ENCODE results near the gene KIF5A.

The KIF5A gene

DNA sequence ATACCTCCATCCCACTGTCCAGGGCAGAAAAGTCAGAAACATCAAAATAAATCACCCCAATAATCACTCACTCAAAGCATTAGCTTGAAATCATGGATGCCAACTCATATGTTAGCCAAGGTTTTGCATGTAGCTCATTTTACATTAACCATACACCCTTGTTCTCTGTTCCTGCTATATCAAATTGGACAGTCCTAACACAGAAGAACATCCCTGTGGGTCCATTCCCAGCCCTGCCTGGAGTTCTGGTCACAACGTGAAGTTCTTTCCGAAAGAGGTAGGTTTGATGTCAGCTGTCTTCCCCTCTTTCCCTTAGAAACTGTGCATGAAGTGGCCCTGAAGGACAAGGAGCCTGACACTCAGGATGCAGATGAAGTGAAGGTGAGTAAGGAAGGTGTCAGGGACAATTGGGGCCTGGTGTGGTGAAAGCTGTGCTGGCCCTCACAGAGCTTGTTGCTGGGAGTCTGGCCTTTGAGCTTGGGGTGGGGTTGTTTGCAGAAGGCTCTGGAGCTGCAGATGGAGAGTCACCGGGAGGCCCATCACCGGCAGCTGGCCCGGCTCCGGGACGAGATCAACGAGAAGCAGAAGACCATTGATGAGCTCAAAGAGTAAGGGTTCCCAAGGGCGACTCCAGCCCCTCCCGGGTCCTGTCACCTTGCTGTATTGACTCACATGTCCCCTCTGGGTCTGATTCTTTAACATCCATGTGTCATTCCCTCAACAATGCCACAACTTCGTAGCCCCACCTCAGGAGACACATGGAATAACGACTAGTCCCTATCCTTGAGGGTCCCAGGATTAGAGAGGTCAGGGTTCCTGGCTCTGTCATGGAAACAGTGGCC lies 26.1 kb downstream of the KIF5A start:
- no peaks in the 10 kb centered on the region for H3K27me3 Mint-ChIP-seq
- H3K9me3 Mint-ChIP-seq: no peaks in the 10 kb centered on the region
- ATAC-seq: no peak
- no peaks in the 10 kb centered on the region for H3K36me3 Mint-ChIP-seq (ENCODE audit: low read depth)
- no peaks in the 10 kb centered on the region for H3K4me1 Mint-ChIP-seq
- H3K4me3 Mint-ChIP-seq: no peak overlapping the region
- no peak for DNase-seq
- no peak overlapping the region for H3K27ac Mint-ChIP-seq

GRCh38 chr12:57576613-57577160 lies 26.8 kb downstream of the KIF5A start:
- ATAC-seq: no peak
- no peak for DNase-seq
- Mint-ChIP-seq H3K9me3 (no peaks in the 10 kb centered on the region), H3K27me3 (no peaks in the 10 kb centered on the region), H3K36me3 (ENCODE audit: low read depth) (no peaks in the 10 kb centered on the region), H3K4me3 (no peak overlapping the region), H3K4me1 (no peaks in the 10 kb centered on the region), H3K27ac (no peak overlapping the region)

DNA sequence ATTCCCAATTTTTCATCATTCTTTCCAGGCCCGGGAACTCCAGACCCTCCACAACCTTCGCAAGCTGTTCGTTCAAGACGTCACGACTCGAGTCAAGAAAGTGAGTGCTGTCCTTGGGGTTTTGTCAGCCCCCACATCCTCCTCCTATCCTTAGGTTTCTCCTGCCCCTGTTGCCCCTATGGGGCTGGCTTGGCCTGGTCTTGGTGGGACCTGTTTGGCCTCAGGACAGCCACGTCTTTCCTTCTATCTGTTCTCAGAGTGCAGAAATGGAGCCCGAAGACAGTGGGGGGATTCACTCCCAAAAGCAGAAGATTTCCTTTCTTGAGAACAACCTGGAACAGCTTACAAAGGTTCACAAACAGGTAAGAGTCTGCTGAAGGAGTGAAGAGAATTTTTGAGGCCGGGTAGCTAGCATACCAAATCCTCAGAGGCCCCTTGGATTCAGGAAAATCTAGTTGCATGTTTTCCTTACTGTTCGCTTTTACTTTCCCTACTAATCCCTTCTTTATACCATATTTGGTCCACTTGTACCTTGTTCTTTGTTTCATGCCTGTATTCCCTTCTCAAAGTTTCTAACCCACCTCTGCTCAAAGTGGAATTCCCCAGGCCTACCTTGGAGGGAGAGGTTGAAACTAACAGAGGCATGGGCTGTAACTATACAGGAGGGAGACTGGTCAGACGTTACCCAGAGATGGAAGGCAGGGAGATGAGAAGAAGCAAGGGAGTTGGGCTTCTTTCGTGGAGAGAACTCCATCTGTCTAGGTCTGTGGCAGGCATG lies 28.3 kb downstream of the KIF5A start:
- H3K36me3 Mint-ChIP-seq (ENCODE audit: low read depth): no peaks in the 10 kb centered on the region

GRCh38 chr12:57579011-57579410 lies 29.2 kb downstream of the KIF5A start:
- Mint-ChIP-seq H3K4me1 (no peaks in the 10 kb centered on the region), H3K4me3 (no peak overlapping the region), H3K36me3 (ENCODE audit: low read depth) (no peaks in the 10 kb centered on the region), H3K27me3 (peaks cover 3% of the 10 kb centered on the region), H3K9me3 (no peaks in the 10 kb centered on the region), H3K27ac (no peak overlapping the region)
- no peak for DNase-seq
- ATAC-seq: no peak

More for the DNA sequence above, 28.3 kb downstream of the KIF5A start:
- no peak overlapping the region for H3K27ac Mint-ChIP-seq
- H3K4me1 Mint-ChIP-seq: no peaks in the 10 kb centered on the region
- H3K27me3 Mint-ChIP-seq: peaks cover 2% of the 10 kb centered on the region
- DNase-seq (no peak), ATAC-seq (no peak)
- no peaks in the 10 kb centered on the region for H3K9me3 Mint-ChIP-seq
- no peak overlapping the region for H3K4me3 Mint-ChIP-seq

- ATAC-seq (no peak), DNase-seq (no peak)
- H3K4me1 Mint-ChIP-seq: no peaks in the 10 kb centered on the region
- H3K36me3 Mint-ChIP-seq (ENCODE audit: low read depth): no peaks in the 10 kb centered on the region
- no peaks in the 10 kb centered on the region for H3K9me3 Mint-ChIP-seq
- no peak overlapping the region for H3K27ac Mint-ChIP-seq
- no peak overlapping the region for H3K4me3 Mint-ChIP-seq
- peaks cover 3% of the 10 kb centered on the region for H3K27me3 Mint-ChIP-seq
These were observed 30.0 kb downstream of the KIF5A start for GRCh38 chr12:57579677-57580465.

DNA sequence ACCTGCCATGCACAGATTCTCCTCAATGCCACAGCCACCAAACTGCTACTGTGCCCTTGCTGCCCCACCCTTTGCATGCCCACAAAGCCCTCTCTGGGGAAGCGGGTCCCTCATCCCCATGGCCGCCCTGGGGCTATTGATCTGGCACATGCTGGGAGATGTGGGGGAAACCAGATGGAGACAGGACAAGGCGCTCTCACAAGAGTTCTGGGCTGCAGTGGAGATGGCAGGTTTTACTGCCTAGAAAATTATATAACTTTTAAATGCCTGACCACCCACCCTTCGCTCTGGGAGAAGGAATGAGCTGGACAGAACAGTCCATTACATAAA lies 30.6 kb downstream of the KIF5A start:
- H3K27ac Mint-ChIP-seq: no peak overlapping the region
- H3K36me3 Mint-ChIP-seq (ENCODE audit: low read depth): no peaks in the 10 kb centered on the region
- H3K4me3 Mint-ChIP-seq: no peak overlapping the region
- peaks cover 3% of the 10 kb centered on the region for H3K27me3 Mint-ChIP-seq
- H3K9me3 Mint-ChIP-seq: no peaks in the 10 kb centered on the region
- H3K4me1 Mint-ChIP-seq: no peaks in the 10 kb centered on the region
- DNase-seq: no peak
- no peak for ATAC-seq

DNA sequence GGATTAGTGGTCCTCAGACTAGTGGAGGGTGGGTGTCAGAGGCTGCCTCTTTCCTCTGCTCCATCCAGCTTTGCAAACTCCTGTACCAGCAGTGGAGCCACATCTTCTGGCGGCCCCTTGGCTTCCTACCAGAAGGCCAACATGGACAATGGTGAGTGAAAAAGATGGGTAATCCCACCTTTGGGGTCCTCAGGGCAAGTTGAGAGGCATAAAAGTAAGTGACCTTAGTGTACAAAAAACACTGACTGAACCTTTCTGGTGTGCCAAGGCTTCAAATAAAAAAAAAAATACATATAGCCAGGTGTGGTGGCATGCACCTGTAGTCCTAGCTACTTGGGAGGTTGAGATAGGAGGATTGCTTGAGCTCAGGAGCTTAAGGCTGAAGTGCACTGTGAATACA lies 32.0 kb downstream of the KIF5A start:
- Mint-ChIP-seq H3K9me3 (no peaks in the 10 kb centered on the region), H3K27ac (no peak overlapping the region), H3K4me1 (no peaks in the 10 kb centered on the region)

DNA sequence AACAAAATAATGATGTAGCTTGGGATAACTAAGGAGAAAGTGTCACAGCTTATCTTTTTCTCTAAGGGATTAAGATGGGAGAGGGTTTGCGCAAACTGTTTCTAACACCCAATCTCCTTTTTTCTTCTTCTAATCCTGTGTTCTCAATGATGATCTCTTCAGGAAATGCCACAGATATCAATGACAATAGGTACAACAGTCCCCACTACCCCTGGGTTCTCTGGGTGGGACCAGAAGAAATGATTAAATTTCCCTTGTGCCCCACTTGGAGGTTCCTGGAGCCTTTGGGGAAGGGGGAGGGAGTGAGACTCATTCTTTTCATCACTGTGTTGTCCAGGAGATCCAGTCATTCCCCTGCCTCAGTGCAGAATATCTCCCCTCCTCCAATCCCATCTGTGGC lies 32.6 kb downstream of the KIF5A start:
- H3K4me3 Mint-ChIP-seq: no peak overlapping the region
- H3K9me3 Mint-ChIP-seq: no peaks in the 10 kb centered on the region
- H3K27me3 Mint-ChIP-seq: peaks cover 3% of the 10 kb centered on the region
- H3K27ac Mint-ChIP-seq: no peak overlapping the region
- H3K36me3 Mint-ChIP-seq (ENCODE audit: low read depth): no peaks in the 10 kb centered on the region
- DNase-seq: no peak
- no peak for ATAC-seq
- no peaks in the 10 kb centered on the region for H3K4me1 Mint-ChIP-seq

More for the DNA sequence above, 32.0 kb downstream of the KIF5A start:
- DNase-seq (no peak), ATAC-seq (no peak)
- peaks cover 3% of the 10 kb centered on the region for H3K27me3 Mint-ChIP-seq
- no peak overlapping the region for H3K4me3 Mint-ChIP-seq
- no peaks in the 10 kb centered on the region for H3K36me3 Mint-ChIP-seq (ENCODE audit: low read depth)

DNA sequence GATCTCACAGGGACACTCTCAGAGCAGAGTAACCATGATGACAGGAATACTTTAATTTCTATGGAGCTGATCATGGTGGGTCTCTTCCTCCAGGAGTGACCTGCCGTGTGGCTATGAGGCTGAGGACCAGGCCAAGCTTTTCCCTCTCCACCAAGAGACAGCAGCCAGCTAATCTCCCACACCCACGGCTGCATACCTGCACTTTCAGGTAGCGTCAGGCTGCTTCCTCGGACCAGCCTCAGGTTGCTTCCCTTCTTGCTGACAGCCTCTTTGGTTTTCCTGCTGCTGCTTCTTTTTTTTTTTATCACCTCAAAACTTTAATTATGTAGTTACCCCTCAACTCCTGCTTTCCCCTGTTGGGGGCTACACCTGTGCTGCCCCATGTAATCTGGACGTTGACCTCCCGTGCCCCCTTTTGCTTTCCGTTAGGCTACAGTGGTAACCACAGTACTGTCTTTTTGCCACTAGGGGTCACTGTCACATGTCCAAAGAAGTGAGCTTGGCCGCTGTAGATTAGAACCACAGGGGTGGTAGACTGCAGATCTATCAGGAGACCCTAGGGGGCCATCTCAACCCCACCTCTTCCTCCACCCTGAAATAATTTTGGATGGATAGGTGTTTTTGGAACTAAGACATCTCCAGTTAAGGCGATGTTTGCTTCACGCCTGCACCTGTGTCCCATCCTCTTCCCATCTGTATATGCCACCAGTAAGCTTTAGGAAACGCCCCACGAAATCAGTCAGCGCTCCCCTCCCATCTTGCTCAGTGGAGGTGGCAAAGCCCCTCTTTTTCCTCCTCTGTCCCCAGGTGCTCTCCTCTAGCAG lies 33.4 kb downstream of the KIF5A start:
- H3K27ac Mint-ChIP-seq: no peak overlapping the region

GRCh38 chr12:57584050-57584449 lies 34.2 kb downstream of the KIF5A start:
- Mint-ChIP-seq H3K4me1 (no peaks in the 10 kb centered on the region), H3K27me3 (peaks cover 3% of the 10 kb centered on the region), H3K9me3 (no peaks in the 10 kb centered on the region), H3K36me3 (ENCODE audit: low read depth) (no peaks in the 10 kb centered on the region), H3K27ac (no peak overlapping the region), H3K4me3 (no peak overlapping the region)
- DNase-seq (no peak), ATAC-seq (no peak)

More for the DNA sequence above, 33.4 kb downstream of the KIF5A start:
- H3K4me1 Mint-ChIP-seq: no peaks in the 10 kb centered on the region
- no peaks in the 10 kb centered on the region for H3K9me3 Mint-ChIP-seq
- H3K36me3 Mint-ChIP-seq (ENCODE audit: low read depth): no peaks in the 10 kb centered on the region
- DNase-seq: peak; percentile 66
- peak; percentile 99 for ATAC-seq
- H3K4me3 Mint-ChIP-seq: no peak overlapping the region
- H3K27me3 Mint-ChIP-seq: peaks cover 3% of the 10 kb centered on the region

DNA sequence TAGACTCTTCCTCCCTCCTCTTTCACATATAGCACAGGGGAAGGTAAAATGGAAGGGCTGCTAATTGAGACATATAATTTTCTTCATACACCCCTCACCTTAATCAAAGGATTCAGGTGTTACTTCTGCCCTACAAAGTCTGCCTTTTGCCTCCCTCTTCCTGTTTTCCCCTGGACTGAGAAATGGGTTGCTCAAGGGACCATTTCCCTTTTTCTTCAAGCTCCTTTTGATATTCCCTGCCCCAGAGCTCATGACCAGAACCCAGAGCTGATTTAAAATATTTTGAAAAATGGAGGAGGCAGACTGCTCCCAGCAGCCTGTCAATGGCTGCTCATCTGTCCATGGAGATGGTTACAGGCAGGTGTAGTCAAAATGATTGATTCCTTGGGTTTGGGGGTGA lies 34.8 kb downstream of the KIF5A start:
- no peak overlapping the region for H3K4me3 Mint-ChIP-seq
- no peaks in the 10 kb centered on the region for H3K36me3 Mint-ChIP-seq (ENCODE audit: low read depth)
- ATAC-seq: no peak
- H3K9me3 Mint-ChIP-seq: no peaks in the 10 kb centered on the region
- no peak overlapping the region for H3K27ac Mint-ChIP-seq
- no peaks in the 10 kb centered on the region for H3K4me1 Mint-ChIP-seq
- no peak for DNase-seq
- H3K27me3 Mint-ChIP-seq: peaks cover 3% of the 10 kb centered on the region

GRCh38 chr12:57585156-57585555 lies 35.3 kb downstream of the KIF5A start:
- ATAC-seq (no peak), DNase-seq (no peak)
- Mint-ChIP-seq H3K27me3 (peaks cover 3% of the 10 kb centered on the region), H3K9me3 (no peaks in the 10 kb centered on the region), H3K27ac (no peak overlapping the region), H3K36me3 (ENCODE audit: low read depth) (no peaks in the 10 kb centered on the region), H3K4me1 (no peaks in the 10 kb centered on the region), H3K4me3 (no peak overlapping the region)

DNA sequence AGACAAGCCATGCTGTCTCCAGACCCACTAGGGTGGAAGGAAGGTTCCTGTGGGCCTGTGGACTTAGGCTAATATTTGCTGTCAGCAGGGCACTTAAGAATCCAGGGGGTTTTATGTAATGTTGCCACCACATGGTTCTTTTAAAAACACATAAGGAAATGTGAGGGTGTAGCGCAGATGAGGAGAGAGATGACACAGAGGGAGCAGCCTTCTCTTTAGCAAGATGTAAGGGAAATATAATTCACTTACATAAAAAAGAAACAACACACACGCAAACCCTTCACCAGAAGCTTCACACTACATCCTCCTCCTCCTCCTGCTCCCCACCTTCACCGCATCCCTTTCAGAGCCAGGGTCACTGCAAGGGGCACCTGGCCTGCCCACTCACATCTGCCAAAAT lies 36.3 kb downstream of the KIF5A start:
- Mint-ChIP-seq H3K4me3 (no peak overlapping the region), H3K36me3 (ENCODE audit: low read depth) (no peaks in the 10 kb centered on the region), H3K27ac (no peak overlapping the region), H3K27me3 (peaks cover 3% of the 10 kb centered on the region), H3K9me3 (no peaks in the 10 kb centered on the region), H3K4me1 (peaks cover 6% of the 10 kb centered on the region)
- DNase-seq (no peak), ATAC-seq (no peak)

Measured in activated naive CD8-positive, alpha-beta T cell treated with anti-CD3 and anti-CD28 coated beads, Interleukin-2, amount 50 U/mL, for 24 hours (primary cell).